MCF 10A (cell line): ENCODE results near the gene ATP6V0E2. TPM values are rescaled to one million over a fixed set of nuclear protein-coding genes. Genes with fewer than 3 reads are reported as not detected.

Source experiments
- BruUV-seq: library from RNA; stranded (reverse); fragments of 400-500 nt; replicated peaks from 2 replicates; lab custom pipeline; 2021; lab: Mats Ljungman, UMichigan
- CTCF ChIA-PET: fragments of 300-600 bp; sonication (Branson Sonifier 250); formaldehyde crosslinking; extraction: SDS; loops from one replicate; lab custom pipeline; 2021; ENCODE audit warnings: antibody characterized with exemption, inconsistent platforms; lab: Yijun Ruan, JAX
- POLR2A ChIA-PET: fragments of 300-600, 350-650 bp; sonication (Branson Sonifier 250); formaldehyde crosslinking; extraction: SDS; loops from one replicate; lab custom pipeline; 2020; ENCODE audit warnings: antibody characterized with exemption, inconsistent platforms; lab: Yijun Ruan, JAX
- DNase-seq: peaks from one replicate; pipeline ENCODE4 v3.0.0-alpha.2; 2018; ENCODE audit not compliant: unreplicated experiment
- H3K27ac Mint-ChIP-seq: one replicate; pipeline ENCODE4 v1.8.0; 2022; ENCODE audit warnings: mild to moderate bottlenecking, low read depth, mixed read lengths; ENCODE audit not compliant: unreplicated experiment
- H3K27me3 Mint-ChIP-seq: one replicate; pipeline ENCODE4 v1.8.0; 2022; ENCODE audit warnings: mixed read lengths; ENCODE audit not compliant: insufficient read depth, unreplicated experiment
- H3K36me3 Mint-ChIP-seq: one replicate; pipeline ENCODE4 v1.8.0; 2022; ENCODE audit warnings: mild to moderate bottlenecking, moderate library complexity, mixed read lengths; ENCODE audit not compliant: insufficient read depth, unreplicated experiment
- H3K4me1 Mint-ChIP-seq: one replicate; pipeline ENCODE4 v1.8.0; 2022; ENCODE audit warnings: mixed read lengths; ENCODE audit not compliant: insufficient read depth, unreplicated experiment
- H3K4me3 Mint-ChIP-seq: one replicate; pipeline ENCODE4 v1.8.0; 2022; ENCODE audit warnings: mild to moderate bottlenecking, moderate library complexity, mixed read lengths; ENCODE audit not compliant: unreplicated experiment
- H3K9me3 Mint-ChIP-seq: one replicate; pipeline ENCODE4 v1.8.0; 2022; ENCODE audit warnings: mixed read lengths; ENCODE audit not compliant: unreplicated experiment
- intact Hi-C: fragments of 100-400 bp; cut with micrococcal nuclease; formaldehyde crosslinking; loops from 2 replicates; pipeline ENCODE4 v1.14.1; 2022
- total RNA-seq: library from RNA; stranded (reverse); gene quantifications from 2 replicates; pipeline ENCODE4 v1.2.3, GENCODE V29; 2022
- TF ChIP-seq, protein P1 (sequence below): fragments of 200-600 bp; IDR thresholded peaks from one replicate; pipeline ENCODE4 v1.8.0; 2022; ENCODE audit warnings: antibody characterized with exemption, mild to moderate bottlenecking; ENCODE audit not compliant: unreplicated experiment

The ATP6V0E2 gene
- total RNA-seq, 1 experiment from 2014 or later = 8.6 TPM

DNA sequence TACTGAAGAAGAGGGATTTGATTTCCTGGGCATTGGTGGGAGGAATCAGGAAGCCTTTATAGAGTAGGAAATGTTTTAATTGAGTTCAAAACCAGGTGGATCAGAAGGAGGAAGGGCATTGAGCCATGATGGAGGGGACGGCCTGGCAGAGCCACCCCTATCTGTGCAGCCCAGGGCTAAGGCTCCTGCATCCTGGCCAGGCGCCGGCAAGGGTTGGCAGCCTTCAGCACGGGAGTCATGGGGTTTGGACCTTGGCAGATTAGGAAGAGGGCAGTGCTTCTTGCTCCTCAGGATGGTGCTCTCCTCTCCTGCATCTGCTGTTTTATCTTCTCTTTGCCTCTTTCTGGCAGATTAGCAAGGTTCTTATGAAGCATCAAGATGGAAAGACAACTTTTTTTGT, 23.1 kb upstream of the ATP6V0E2 start:
- POLR2A ChIA-PET = no interaction called here
- TF ChIP-seq, protein P1, sequence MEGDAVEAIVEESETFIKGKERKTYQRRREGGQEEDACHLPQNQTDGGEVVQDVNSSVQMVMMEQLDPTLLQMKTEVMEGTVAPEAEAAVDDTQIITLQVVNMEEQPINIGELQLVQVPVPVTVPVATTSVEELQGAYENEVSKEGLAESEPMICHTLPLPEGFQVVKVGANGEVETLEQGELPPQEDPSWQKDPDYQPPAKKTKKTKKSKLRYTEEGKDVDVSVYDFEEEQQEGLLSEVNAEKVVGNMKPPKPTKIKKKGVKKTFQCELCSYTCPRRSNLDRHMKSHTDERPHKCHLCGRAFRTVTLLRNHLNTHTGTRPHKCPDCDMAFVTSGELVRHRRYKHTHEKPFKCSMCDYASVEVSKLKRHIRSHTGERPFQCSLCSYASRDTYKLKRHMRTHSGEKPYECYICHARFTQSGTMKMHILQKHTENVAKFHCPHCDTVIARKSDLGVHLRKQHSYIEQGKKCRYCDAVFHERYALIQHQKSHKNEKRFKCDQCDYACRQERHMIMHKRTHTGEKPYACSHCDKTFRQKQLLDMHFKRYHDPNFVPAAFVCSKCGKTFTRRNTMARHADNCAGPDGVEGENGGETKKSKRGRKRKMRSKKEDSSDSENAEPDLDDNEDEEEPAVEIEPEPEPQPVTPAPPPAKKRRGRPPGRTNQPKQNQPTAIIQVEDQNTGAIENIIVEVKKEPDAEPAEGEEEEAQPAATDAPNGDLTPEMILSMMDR = no peak
- no peak overlapping the region for H3K4me3 Mint-ChIP-seq
- no peak overlapping the region for H3K27ac Mint-ChIP-seq
- H3K4me1 Mint-ChIP-seq = peaks cover 17% of the 10 kb centered on the region
- CTCF ChIA-PET = interaction anchor here (0.6 to 1.4 kb wide), 2 partner anchors 11 to 64 kb away, joined by 3 to 6 read pairs; no protein-coding TSS in a partner anchor
- no peaks in the 10 kb centered on the region for H3K27me3 Mint-ChIP-seq
- peaks cover 14% of the 10 kb centered on the region for H3K36me3 Mint-ChIP-seq
- DNase-seq = no peak
- intact Hi-C loops = no loop called here
- H3K9me3 Mint-ChIP-seq = no peaks in the 10 kb centered on the region
- no TSS peak for BruUV-seq

DNA sequence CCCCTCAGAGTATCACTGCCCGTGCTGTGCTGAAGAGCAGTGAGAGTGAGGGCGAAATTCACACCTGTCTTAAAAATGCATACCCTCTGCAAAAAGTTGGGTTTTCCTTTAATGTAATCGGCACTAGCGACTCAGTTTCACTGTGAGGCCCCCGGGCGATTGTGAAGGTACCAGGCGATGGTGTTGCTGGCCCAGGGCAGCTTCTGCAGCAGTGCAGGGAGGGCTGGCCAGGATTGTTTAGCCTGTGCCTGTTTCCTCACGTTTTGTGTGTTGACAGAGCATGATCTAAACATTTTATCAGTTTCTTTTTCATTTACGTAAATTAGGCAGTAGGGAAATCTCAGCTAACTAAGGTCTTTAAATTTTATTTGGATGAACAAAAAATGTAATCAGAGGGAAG, 22.3 kb upstream of the ATP6V0E2 start:
- DNase-seq = no peak
- Mint-ChIP-seq H3K27ac (no peak overlapping the region), H3K4me1 (peaks cover 24% of the 10 kb centered on the region), H3K36me3 (peaks cover 8% of the 10 kb centered on the region), H3K27me3 (no peaks in the 10 kb centered on the region), H3K4me3 (no peak overlapping the region), H3K9me3 (no peaks in the 10 kb centered on the region)
- TF ChIP-seq, protein P1 = no peak
- POLR2A ChIA-PET = no interaction called here
- CTCF ChIA-PET = interaction anchor here (0.7 kb wide), 1 partner anchor 18 kb away, joined by 4 read pairs; no protein-coding TSS in a partner anchor
- no TSS peak for BruUV-seq
- intact Hi-C loops = no loop called here

DNA sequence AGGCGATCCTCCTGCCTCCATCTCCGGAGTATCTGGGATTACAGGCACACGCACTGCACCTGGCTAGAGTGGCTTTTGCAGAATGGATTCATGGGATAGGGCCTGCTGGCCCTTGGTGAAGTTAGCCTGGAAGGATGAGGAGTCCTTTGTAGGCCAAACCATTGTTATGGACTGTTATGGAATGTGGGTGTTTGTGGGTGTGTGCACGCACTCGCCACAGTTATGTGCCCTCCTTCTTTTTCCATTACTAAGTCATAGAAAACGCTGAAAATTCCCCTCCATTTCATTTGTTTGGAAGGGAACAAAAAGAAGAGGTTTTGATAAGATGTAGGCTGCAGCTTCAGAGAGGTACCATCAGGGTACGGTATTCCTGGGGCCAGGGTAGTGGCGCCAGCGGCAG, 20.6 kb upstream of the ATP6V0E2 start:
- Mint-ChIP-seq H3K4me3 (no peak overlapping the region), H3K9me3 (no peaks in the 10 kb centered on the region)
- intact Hi-C loops = no loop called here

DNA sequence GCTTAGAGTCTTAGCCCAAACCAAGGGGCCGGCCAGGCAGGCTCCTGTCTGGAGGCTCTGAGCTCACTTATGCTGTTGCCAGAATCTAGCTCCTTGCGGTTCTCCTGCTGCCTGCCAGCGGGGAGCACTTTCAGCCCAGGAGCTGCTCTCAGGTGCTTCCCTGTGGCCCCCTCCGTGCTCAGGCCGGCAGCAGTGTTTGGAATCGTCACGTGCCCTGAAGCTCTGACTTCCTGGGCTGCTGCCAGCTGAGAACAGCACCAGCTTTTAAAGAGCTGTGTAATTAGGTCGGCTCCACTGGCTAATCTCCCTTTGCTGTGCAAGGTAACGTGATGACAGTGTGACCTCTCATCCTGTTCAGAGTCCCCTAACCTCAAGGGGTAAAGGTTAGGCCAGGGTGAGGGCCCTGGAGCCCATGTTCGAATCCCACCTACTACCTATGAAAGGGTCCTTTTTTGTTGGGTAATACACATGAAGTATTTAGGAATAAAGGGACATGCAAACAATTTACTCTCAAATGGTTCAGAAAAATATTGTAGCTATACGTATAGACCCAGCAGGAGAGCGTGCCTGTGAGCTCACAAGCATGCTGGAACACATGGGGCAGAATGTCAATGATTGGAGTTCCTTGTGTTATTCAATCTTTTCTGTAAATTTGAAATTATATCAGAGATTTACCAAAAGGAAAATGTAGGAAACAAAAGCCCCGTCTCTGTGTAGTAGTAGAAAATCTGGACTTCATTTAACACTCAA, 19.0 kb upstream of the ATP6V0E2 start:
- Mint-ChIP-seq H3K9me3 (no peaks in the 10 kb centered on the region), H3K4me3 (no peak overlapping the region), H3K27me3 (no peaks in the 10 kb centered on the region), H3K4me1 (peaks cover 27% of the 10 kb centered on the region), H3K36me3 (peaks cover 12% of the 10 kb centered on the region), H3K27ac (no peak overlapping the region)
- BruUV-seq = no TSS peak
- peak; percentile 85 for DNase-seq
- intact Hi-C loops = no loop called here
- POLR2A ChIA-PET = interaction anchor here (0.6 to 1.9 kb wide), 2 partner anchors 15 to 27 kb away, joined by 5 to 7 read pairs; no protein-coding TSS in a partner anchor
- CTCF ChIA-PET = interaction anchor here (0.6 to 1.5 kb wide), 5 partner anchors 15 to 512 kb away, joined by 3 to 4 read pairs (median 3); no protein-coding TSS in a partner anchor
- TF ChIP-seq, protein P1 = no peak

More for the DNA sequence above, 20.6 kb upstream of the ATP6V0E2 start:
- TF ChIP-seq, protein P1 = no peak
- Mint-ChIP-seq H3K27me3 (no peaks in the 10 kb centered on the region), H3K36me3 (no peaks in the 10 kb centered on the region), H3K27ac (no peak overlapping the region), H3K4me1 (peaks cover 27% of the 10 kb centered on the region)
- no TSS peak for BruUV-seq
- ChIA-PET CTCF (no interaction called here), POLR2A (no interaction called here)
- no peak for DNase-seq
